ENCODE data around the gene MTG1. TPM values are rescaled to one million over a fixed set of nuclear protein-coding genes. Genes with fewer than 3 reads are reported as not detected.

Gene MTG1
- total and polyA plus RNA-seq, 2 experiments from 2014 or later = 45.7 to 68.6 TPM

GRCh38 chr10:133453516-133454203, 59.7 kb downstream of the MTG1 start, which contains the start of gene SCART1:
TSS of gene SCART1 (plus strand) at chr10:133453945. CDS start at chr10:133453998, 53 bp downstream.
- Mint-ChIP-seq H3K4me1 (no peaks in the 10 kb centered on the region), H3K27me3 (ENCODE audit: insufficient read depth, low read depth, poor library complexity) (peaks cover 8% of the 10 kb centered on the region), H3K27ac (no peak within 1 kb of the TSS), H3K9me3 (peaks cover 63% of the 10 kb centered on the region), H3K4me3 (no peak within 1 kb of the TSS), H3K36me3 (ENCODE audit: low read depth) (peaks cover 2% of the 10 kb centered on the region; the same call in 1 of the 3 replicates)
- Histone ChIP-seq H3K36me3 (ENCODE audit: insufficient read depth) (no peaks in the 10 kb centered on the region), H3K4me2 (no peak within 1 kb of the TSS), H2AFZ (no peak within 1 kb of the TSS), H3F3A (replicated peaks; ENCODE audit: low read depth) (no peaks in the 10 kb centered on the region), H3K27ac (ENCODE audit: low read depth) (no peak within 1 kb of the TSS), H3K9me2 (ENCODE audit: insufficient read depth) (no peaks in the 10 kb centered on the region), H3K4me1 (ENCODE audit: insufficient read depth) (no peaks in the 10 kb centered on the region), H3K79me2 (replicated peaks; ENCODE audit: insufficient read depth) (no peaks in the 10 kb centered on the region), H3K4me3 (no peak within 1 kb of the TSS), H4K20me1 (replicated peaks; ENCODE audit: insufficient read depth) (no peaks in the 10 kb centered on the region), H3K27me3 (ENCODE audit: insufficient read depth) (no peaks in the 10 kb centered on the region)
- TF ChIP-seq NANOG (IDR thresholded peaks at IDR 0.05; ENCODE audit: borderline replicate concordance) = no peak
- TF ChIP-seq, protein P1, sequence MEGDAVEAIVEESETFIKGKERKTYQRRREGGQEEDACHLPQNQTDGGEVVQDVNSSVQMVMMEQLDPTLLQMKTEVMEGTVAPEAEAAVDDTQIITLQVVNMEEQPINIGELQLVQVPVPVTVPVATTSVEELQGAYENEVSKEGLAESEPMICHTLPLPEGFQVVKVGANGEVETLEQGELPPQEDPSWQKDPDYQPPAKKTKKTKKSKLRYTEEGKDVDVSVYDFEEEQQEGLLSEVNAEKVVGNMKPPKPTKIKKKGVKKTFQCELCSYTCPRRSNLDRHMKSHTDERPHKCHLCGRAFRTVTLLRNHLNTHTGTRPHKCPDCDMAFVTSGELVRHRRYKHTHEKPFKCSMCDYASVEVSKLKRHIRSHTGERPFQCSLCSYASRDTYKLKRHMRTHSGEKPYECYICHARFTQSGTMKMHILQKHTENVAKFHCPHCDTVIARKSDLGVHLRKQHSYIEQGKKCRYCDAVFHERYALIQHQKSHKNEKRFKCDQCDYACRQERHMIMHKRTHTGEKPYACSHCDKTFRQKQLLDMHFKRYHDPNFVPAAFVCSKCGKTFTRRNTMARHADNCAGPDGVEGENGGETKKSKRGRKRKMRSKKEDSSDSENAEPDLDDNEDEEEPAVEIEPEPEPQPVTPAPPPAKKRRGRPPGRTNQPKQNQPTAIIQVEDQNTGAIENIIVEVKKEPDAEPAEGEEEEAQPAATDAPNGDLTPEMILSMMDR (conservative IDR thresholded peaks at IDR 0.05; ENCODE audit: low read depth in 2 of 2) = peak in 1 of 2 experiments; percentile 30; a peak in 1 of 4 replicates
- no peak for TF ChIP-seq ZNF462 (CRISPR knock-in tag; IDR thresholded peaks at IDR 0.05)
- TF ChIP-seq ZNF114 (CRISPR knock-in tag; IDR thresholded peaks at IDR 0.05) = no peak
- no peak for TF ChIP-seq EZH2phosphoT487 (IDR thresholded peaks at IDR 0.05; ENCODE audit: unreplicated experiment)
- ATAC-seq (peak; percentile 31; the same call in 2 of the 3 replicates), DNase-seq (ENCODE audit: low spot score) (no peak)
